Esophagus muscularis mucosa (tissue), 4 donors: ENCODE data around the gene BNIP3.

Source experiments
- EP300 ChIP-seq: sonication (generic); formaldehyde crosslinking; IDR thresholded peaks from one replicate; pipeline ENCODE4 v1.6.1; 2017; ENCODE audit warnings: antibody characterized with exemption
- POLR2A ChIP-seq: fragments of 450-650 bp; IDR thresholded peaks from one replicate; pipeline ENCODE4 v1.6.1; 2017; ENCODE audit warnings: antibody characterized with exemption, moderate library complexity, mild to moderate bottlenecking, low read depth
- POLR2AphosphoS5 ChIP-seq, 2 donors: sonication (generic); formaldehyde crosslinking; IDR thresholded peaks; one replicate each; pipeline ENCODE4 v1.6.1; 2017; ENCODE audit warnings: antibody characterized with exemption in 2 of 2
- TF ChIP-seq, protein P1 (sequence below), 3 experiments: fragments of 200-600 bp in 2 of 3; fragments of 450-650 bp in 1 of 3; sonication (generic) in 2 of 3; IDR thresholded peaks; one replicate each; pipeline ENCODE4 v1.5.1; 2017 to 2019; ENCODE audit warnings: antibody characterized with exemption in 3 of 3, mild to moderate bottlenecking in 2 of 3, moderate library complexity in 1 of 3

DNA sequence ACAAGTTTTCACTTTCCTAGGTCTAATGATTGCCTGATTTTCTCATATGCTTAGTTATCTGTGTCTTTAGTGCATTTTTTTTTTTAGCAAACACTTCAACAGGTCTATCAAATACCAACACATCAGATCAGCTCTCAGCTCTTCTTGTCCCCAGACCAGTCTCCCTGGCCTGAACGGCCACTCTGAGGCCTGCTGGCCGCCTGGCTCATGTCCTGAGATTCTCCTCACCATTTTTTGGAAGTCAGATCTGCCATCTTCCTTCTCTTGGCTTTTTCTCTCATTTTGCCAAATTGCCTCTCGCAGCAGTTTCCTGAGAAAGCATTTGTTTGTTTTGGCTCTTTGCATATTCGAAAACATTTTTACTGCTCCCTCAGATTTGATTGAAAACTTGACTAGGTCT is 51.6 kb downstream of the BNIP3 start:
- TF ChIP-seq POLR2A = no peak
- TF ChIP-seq, protein P1, sequence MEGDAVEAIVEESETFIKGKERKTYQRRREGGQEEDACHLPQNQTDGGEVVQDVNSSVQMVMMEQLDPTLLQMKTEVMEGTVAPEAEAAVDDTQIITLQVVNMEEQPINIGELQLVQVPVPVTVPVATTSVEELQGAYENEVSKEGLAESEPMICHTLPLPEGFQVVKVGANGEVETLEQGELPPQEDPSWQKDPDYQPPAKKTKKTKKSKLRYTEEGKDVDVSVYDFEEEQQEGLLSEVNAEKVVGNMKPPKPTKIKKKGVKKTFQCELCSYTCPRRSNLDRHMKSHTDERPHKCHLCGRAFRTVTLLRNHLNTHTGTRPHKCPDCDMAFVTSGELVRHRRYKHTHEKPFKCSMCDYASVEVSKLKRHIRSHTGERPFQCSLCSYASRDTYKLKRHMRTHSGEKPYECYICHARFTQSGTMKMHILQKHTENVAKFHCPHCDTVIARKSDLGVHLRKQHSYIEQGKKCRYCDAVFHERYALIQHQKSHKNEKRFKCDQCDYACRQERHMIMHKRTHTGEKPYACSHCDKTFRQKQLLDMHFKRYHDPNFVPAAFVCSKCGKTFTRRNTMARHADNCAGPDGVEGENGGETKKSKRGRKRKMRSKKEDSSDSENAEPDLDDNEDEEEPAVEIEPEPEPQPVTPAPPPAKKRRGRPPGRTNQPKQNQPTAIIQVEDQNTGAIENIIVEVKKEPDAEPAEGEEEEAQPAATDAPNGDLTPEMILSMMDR (IDR thresholded peaks at IDR 0.05) = no peak
- TF ChIP-seq POLR2AphosphoS5 (IDR thresholded peaks at IDR 0.05) = no peak
- TF ChIP-seq EP300 = no peak
